Measurements from ENCODE around the gene TSNAXIP1.

Gene TSNAXIP1

DNA sequence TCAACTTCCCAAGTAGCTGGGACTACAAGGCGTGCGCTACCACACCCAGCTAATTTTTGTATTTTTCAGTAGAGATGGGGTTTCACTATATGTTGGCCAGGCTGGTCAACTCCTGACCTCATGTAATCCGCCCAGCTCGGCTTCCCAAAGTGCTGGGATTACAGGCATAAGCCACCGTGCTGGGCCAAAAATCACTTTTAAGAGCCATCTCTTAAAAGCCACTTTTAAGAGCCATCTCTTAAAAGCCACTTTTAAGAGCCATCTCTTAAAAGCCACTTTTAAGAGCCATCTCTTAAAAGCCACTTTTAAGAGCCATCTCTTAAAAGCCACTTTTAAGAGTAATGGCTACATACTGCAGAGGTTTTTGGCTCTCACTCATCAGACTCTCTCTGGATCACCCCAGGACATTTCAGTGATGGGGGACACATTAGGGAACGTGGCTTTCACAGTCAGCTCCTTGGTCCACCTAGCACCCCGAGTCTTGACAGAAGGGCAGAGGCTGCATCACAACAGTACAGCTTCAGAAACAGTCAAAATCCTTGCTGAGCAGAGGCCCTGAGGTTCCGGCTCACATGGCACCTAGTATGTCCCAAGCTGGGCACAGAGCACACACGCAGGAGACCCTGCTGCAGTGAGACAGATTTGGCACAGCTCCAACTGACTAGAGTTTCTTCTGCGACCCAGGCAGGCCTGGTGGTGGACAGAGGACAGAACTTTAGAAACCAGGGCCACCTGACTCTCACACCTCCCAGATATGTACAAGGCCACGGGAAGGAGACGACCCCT lies 23.9 kb upstream of the TSNAXIP1 start:
- no peak for DNase-seq

- DNase-seq, result no peak
These were observed 23.4 kb upstream of the TSNAXIP1 start for GRCh38 chr16:67783353-67783725.

DNA sequence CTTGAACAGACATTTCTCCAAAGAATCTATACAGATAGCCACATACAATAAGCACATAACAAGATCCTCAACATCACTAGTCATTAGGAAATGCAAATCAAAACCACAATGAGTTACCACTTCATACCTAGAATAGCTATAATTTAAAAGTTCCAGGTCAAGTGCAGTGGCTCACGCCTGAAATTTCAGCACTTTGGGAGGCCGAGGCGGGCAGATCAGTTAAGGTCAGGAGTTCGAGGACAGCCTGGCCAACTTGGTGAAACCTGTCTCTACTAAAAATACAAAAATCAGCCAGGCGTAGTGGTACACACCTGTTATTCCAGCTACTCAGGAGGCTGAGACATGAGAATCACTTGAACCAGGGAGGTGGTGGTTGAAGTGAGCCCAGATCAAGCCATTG lies 20.2 kb upstream of the TSNAXIP1 start:
- no peak for DNase-seq

- no peak for DNase-seq
These were observed 16.6 kb upstream of the TSNAXIP1 start for GRCh38 chr16:67790071-67790470.

GRCh38 chr16:67796099-67796718 lies 10.5 kb upstream of the TSNAXIP1 start:
- DNase-seq, result no peak

DNA sequence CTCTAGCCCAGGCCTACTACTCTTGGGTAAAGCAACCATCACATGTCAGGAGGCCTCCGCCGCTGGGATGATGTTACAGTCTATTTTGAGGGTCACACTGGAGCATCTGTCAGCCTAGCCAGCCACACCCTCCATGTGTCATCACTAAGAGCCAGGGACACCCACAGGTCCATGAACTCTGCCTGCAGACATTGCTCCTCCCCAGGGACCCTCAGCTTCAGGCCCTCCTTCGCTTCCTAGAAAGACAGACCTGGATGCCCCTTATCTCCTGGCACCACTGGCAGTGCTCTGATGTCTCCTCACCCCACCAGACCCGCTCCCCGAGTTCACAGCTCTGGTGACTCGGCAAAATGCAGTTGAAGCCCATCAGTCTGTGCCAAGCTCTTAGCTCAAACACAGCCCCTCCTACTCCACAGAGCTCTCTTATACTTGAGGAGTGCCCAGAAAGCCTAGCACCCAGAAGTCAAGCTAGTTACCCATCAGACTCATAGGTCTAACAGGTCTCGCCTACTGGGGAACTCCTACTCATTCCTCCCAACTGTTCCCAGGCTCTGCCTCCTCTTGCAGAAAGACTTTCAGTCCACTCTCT lies 6.3 kb upstream of the TSNAXIP1 start:
- no peak for DNase-seq

DNA sequence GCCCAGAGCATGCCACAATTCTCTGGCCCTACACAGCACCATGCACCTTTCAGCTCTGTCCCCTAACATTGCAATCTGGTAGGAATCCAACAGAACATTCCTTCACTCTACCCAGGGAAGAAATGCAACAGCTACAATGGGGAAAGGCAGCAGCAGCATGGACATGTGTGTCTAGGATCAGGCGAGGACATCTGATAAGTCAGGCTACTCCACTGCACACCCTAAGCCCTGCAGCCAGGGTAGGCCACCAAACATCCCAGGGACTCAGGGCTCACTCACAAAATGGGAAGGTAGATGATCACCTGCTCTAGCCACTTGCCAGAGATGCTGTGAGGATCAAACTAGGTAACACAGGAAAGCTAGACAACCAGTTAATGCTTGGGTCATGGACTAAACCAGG lies 5.4 kb upstream of the TSNAXIP1 start:
- DNase-seq, result no peak

- DNase-seq, result peak; percentile 11
These were observed 4.8 kb upstream of the TSNAXIP1 start for GRCh38 chr16:67801883-67802282.

- no peak for DNase-seq
These were observed 2.8 kb upstream of the TSNAXIP1 start for GRCh38 chr16:67803894-67804293.

GRCh38 chr16:67804853-67805542 lies 1.7 kb upstream of the TSNAXIP1 start:
- DNase-seq, result no peak

DNA sequence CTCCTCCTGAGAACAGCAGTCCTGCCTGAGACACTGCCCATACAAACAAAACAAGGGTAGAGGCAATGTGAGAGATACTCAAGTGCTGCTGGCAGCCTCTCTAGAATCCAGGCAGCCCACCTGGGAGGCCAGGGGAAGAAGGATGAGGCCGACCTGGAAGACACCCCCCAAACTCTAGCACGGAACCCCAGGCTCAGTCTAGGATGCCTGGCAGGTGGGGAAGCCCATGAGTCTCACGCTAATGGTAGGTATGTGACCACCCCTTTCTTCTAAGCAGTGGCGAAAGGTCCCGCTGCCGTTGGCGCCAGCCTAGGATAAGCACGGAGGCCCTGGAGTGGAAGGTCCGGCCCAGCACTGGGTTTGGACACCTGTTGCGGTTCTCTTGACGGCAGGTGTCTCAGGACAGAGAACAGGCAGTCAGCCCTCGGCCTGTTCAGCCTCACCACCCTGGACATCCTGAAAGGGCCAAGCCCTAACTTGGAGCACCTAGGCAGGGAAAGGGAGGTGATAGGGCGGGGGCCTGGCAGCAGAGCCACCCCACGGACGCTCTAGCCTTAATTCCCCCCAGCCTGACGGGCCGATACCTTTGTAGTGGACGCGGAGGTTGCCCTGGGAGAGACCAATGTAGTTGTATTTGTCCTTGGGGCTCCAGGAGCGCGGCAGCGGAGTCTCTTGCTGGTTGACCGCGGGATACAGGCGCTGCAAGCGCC lies 816 bp upstream of the TSNAXIP1 start:
- no peak for DNase-seq

DNA sequence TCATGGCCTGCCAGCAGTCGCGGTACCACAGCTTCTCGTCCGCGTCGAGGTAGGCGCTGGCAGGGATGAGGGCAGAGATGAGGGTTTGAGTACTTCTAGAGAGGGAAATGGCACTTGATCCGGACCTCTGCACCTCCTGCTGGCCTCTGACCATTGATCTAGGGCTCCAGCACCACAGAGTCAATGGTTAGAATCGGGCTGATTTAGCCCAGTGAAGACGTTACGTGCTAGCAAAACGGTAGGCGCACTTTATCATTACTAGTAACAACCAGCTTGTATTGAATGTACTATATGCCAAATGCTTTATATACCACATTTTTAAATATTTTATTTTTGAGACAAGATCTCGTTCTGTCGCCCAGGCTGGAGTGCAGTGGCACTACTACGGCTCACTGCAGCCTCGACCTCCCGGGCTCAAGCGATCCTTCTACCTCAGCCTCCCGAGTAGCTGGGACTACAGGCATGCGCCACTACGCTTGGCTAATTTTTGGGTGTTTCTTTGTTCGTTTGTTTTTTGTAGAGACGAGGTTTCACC lies 526 bp downstream of the TSNAXIP1 start:
- DNase-seq, result no peak

DNA sequence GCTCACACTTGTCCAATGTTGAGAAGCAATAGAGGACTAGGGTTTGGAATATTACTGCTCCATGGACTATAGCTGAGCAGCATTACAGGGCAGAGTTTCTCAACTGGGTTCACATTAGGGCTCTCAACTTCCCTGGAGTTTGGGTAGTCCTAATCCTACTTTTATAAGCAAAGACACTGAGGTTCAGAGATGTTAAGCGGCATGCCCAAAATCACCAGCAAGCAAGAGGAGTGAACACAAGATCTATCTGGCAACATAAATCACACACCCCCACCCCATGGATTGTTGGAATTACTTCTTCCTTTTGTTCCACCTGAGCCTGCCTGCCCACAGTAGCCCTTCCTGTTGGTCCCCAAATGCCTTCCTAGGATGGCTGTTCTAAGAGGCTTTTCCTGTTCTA lies 5.2 kb downstream of the TSNAXIP1 start:
- no peak for DNase-seq

DNA sequence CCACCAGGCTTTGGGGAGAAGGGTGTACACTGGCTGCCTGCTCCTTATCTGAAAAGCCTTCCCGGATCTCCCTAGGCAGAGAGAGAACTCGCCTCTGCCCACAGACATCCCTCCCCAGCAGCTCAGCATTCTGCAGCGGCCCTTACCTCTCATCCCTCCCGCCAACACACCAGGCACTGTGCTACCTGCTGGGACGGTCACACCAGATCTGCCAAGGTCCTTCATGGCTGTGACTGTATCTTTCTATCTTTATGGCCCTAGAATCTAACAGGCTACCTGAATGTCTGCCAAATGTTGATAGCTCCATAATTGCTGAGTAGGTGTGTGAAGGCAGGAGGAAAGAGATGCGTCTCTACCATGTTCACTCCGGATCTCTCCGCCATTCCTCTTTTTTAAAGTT lies 7.9 kb downstream of the TSNAXIP1 start:
- no peak for DNase-seq

DNA sequence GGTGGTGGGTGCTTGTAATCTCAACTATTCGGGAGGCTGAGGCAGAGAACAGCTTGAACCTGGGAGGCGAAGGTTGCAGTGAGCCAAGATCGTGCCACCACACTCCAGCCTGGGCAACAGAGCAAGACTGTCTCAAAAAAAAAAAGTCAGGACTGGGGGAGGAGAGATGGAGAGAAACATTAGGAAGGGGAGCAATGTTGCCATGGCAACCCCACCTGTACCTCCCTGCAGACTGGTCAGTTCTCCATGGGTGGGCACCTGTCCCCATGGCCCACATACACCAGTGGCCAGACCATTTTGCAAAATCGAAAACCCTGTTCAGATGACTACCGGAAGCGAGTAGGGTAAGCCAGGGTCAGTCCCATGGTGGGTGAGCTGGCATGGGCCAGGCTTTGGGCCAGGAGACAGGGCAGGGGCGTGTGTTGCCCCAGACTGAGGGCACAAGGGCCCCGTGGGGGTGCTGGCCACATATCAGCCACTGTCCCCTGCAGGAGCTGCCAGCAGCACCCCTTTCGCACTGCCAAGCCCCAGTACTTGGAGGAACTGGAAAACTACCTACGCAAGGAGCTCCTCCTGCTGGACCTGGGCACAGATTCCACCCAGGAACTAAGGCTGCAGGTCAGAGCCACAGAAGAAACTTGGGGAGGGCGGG lies 14.0 kb downstream of the TSNAXIP1 start:
- DNase-seq, result no peak

- DNase-seq, result no peak
These were observed 15.8 kb downstream of the TSNAXIP1 start for GRCh38 chr16:67822511-67822910.

DNA sequence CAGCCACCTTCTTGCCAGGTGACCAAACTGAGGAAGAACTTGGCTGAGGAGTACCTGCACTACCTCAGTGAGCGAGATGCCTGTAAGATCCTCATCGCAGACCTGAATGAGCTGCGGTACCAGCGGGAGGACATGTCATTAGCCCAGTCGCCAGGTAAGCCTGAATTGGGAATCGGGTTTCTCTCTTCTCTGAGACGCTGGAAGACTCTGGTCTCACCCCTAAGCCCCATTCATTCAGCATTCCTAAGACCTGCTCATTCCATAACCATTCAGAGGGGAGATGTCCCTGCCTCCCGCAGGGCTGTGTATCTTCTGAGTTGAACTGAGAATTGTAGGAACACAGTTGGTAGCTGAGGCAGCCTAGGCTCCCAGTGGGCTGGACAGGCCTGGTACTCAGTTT lies 18.4 kb downstream of the TSNAXIP1 start:
- no peak for DNase-seq

DNA sequence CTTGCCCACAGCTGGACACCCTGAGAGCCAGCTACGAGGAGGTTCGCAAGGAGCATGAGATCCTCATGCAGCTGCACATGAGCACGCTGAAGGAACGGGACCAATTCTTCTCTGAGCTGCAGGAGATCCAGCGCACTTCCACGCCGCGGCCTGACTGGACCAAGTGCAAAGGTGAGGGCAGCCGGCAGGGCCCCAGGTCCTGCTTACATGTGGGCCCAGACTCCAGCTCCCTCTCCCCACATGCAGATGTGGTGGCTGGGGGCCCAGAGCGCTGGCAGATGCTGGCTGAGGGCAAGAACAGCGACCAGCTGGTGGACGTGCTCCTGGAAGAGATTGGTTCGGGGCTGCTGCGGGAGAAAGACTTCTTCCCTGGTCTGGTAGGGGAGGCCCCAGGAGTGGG lies 19.2 kb downstream of the TSNAXIP1 start:
- DNase-seq, result no peak

DNA sequence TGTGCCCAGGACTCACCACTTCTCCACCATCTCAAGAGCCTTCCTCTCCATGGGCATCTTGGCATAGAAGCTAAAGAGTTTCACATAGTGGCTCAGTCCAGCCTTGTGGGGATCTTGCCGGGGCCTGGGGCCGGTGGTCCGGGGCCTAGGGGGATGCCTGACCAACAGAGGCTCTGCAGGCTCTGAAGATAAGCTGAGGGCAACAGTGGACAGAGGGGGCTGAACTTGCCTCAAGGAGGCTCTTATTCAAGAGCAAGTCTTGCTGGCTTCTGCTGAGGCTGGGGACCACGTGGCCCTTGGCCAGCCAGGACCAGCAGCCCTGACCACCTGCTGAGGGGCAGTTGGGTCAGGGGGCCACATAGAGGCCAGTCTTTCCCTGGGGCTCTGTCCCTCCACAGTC lies 22.0 kb downstream of the TSNAXIP1 start:
- DNase-seq, result no peak

GRCh38 chr16:67833030-67833414 lies 26.3 kb downstream of the TSNAXIP1 start:
- no peak for DNase-seq

- DNase-seq, result peak; percentile 94
These were observed 26.9 kb downstream of the TSNAXIP1 start for GRCh38 chr16:67833415-67834241.

DNA sequence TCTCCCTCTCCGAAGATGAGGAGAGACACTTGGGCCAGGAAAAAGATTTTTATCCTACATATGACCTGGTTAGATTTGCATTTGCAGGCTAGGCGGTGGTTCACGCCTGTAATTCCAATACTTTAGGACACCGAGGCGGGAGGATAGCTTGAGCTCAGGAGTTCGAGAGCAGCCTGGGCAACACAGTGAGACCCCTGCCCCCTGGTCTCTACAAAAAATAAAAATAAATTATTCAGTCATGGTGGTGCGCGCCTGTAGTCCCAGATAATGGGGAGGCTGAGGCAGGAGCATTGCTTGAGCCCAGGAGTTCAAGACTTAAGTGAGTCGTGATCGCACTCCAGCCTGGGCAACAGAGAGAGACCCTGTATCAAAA lies 27.5 kb downstream of the TSNAXIP1 start:
- no peak for DNase-seq
